H1 (cell line): ENCODE measurements around the gene PREX1. TPM values are rescaled to one million over a fixed set of nuclear protein-coding genes. Genes with fewer than 3 reads are reported as not detected.

Experiments
- CTCF ChIA-PET: fragments of 300-600 bp; sonication (Branson Sonifier 250); formaldehyde crosslinking; loops from one replicate; lab custom pipeline; 2021; ENCODE audit not compliant: partially characterized antibody; lab: Charles Lee
- POLR2A ChIA-PET: fragments of 300-600 bp; sonication (Branson Sonifier 250); formaldehyde crosslinking; loops from one replicate; lab custom pipeline; 2021; ENCODE audit warnings: inconsistent platforms; ENCODE audit not compliant: partially characterized antibody; lab: Charles Lee
- DNase-seq, 2 experiments: peaks; one replicate each; pipeline versions ENCODE4 v3.0.0 to v3.0.0-alpha.2; 2010 to 2022; ENCODE audit warnings: low spot score in 2 of 2, low read depth in 1 of 2, mixed read lengths in 1 of 2
- FAIRE-seq: peaks from 2 replicates; lab custom pipeline; 2011; peaks lifted over from hg19 to GRCh38; lab: Jason Lieb, UNC
- H2AFZ ChIP-seq: 2 replicates; pipeline ENCODE4 v1.8.1; 2012; ENCODE audit warnings: low read length, inconsistent platforms
- H2AK5ac ChIP-seq: 2 replicates; pipeline ENCODE4 v1.6.1; 2013; ENCODE audit warnings: low read depth, low read length
- H2BK120ac ChIP-seq: replicated peaks from 2 replicates; pipeline ENCODE3; 2013; ENCODE audit warnings: low read depth, low read length, inconsistent platforms
- H2BK12ac ChIP-seq: 2 replicates; pipeline ENCODE4 v1.6.1; 2013; ENCODE audit warnings: low read depth, low read length
- H2BK15ac ChIP-seq: 2 replicates; pipeline ENCODE4 v1.6.1; 2013; ENCODE audit warnings: low read length
- H2BK20ac ChIP-seq: 2 replicates; pipeline ENCODE4 v1.6.1; 2013; ENCODE audit warnings: low read length
- H2BK5ac ChIP-seq: 2 replicates; pipeline ENCODE4 v1.6.1; 2013; ENCODE audit warnings: low read depth, low read length
- H3K14ac ChIP-seq: 2 replicates; pipeline ENCODE4 v1.6.1; 2013; ENCODE audit warnings: inconsistent platforms; ENCODE audit not compliant: insufficient read length
- H3K18ac ChIP-seq: 2 replicates; pipeline ENCODE4 v1.6.1; 2013; ENCODE audit warnings: low read length; ENCODE audit errors: extremely low read depth
- H3K23ac ChIP-seq: 2 replicates; pipeline ENCODE4 v1.6.1; 2013; ENCODE audit warnings: inconsistent platforms; ENCODE audit not compliant: insufficient read length
- H3K23me2 ChIP-seq: 2 replicates; pipeline ENCODE4 v1.6.1; 2013; ENCODE audit warnings: low read depth, low read length
- H3K27ac ChIP-seq: 2 replicates; pipeline ENCODE4 v1.6.1; 2011; ENCODE audit warnings: low read depth, low read length, inconsistent platforms
- H3K27me3 ChIP-seq, 4 experiments: replicated peaks in 1 of 4; 1 replicate in 1 of 4; 2 replicates in 3 of 4; pipeline versions ENCODE4 v1.6.1 to v1.8.1; 2011 to 2013; ENCODE audit warnings: low read length in 3 of 4, mild to moderate bottlenecking in 3 of 4, inconsistent platforms in 2 of 4, mixed read lengths in 2 of 4, moderate library complexity in 1 of 4; ENCODE audit not compliant: control insufficient read depth in 3 of 4, insufficient read depth in 3 of 4; ENCODE audit errors: extremely low read depth in 1 of 4
- H3K36me3 ChIP-seq, 4 experiments: 2 replicates each; pipeline versions ENCODE4 v1.6.1 to v1.8.1; 2011 to 2013; ENCODE audit warnings: mild to moderate bottlenecking in 4 of 4, low read length in 3 of 4, moderate library complexity in 2 of 4, control low read depth in 1 of 4, inconsistent platforms in 1 of 4; ENCODE audit not compliant: insufficient read depth in 4 of 4, control insufficient read depth in 2 of 4
- H3K4ac ChIP-seq: replicated peaks from 2 replicates; pipeline ENCODE3; 2013; ENCODE audit warnings: low read length, low read depth, mixed read lengths, inconsistent platforms; ENCODE audit not compliant: insufficient read length
- H3K4me1 ChIP-seq, 4 experiments: replicated peaks in 1 of 4; 1 replicate in 1 of 4; 2 replicates in 3 of 4; pipeline versions ENCODE4 v1.6.1 to v1.8.1; 2011 to 2013; ENCODE audit warnings: low read length in 3 of 4, inconsistent platforms in 2 of 4, mixed read lengths in 1 of 4; ENCODE audit not compliant: insufficient read depth in 4 of 4, control insufficient read depth in 3 of 4
- H3K4me2 ChIP-seq, 2 experiments: 2 replicates each; pipeline versions ENCODE4 v1.6.1 to v1.8.1; 2011 to 2013; ENCODE audit warnings: low read depth in 2 of 2, low read length in 2 of 2, control low read depth in 1 of 2, inconsistent platforms in 1 of 2, mild to moderate bottlenecking in 1 of 2; ENCODE audit not compliant: insufficient read depth in 1 of 2
- H3K4me3 ChIP-seq, 4 experiments: fragments of 200-600, 300-600 bp in 1 of 4; sonication (generic), shearing (Covaris generic), sonication (Bioruptor Twin) in 1 of 4; 2 replicates each; pipeline versions ENCODE4 v1.5.1 to v1.8.1; 2011 to 2016; ENCODE audit warnings: low read length in 4 of 4, low read depth in 3 of 4, control low read depth in 2 of 4, inconsistent platforms in 2 of 4, mild to moderate bottlenecking in 2 of 4, mixed read lengths in 1 of 4, moderate library complexity in 1 of 4; ENCODE audit not compliant: insufficient read depth in 2 of 4; ENCODE audit errors: extremely low read depth in 1 of 4
- H3K56ac ChIP-seq: replicated peaks from 2 replicates; pipeline ENCODE3; 2013; ENCODE audit warnings: low read depth, mild to moderate bottlenecking, mixed read lengths, low read length, inconsistent platforms; ENCODE audit not compliant: insufficient read length
- H3K79me1 ChIP-seq: 2 replicates; pipeline ENCODE4 v1.6.1; 2013; ENCODE audit warnings: low read depth, low read length, control low read depth
- H3K79me2 ChIP-seq, 2 experiments: 2 replicates each; pipeline versions ENCODE4 v1.6.1 to v1.8.1; 2012 to 2013; ENCODE audit warnings: low read length in 2 of 2, mild to moderate bottlenecking in 2 of 2, inconsistent platforms in 1 of 2; ENCODE audit not compliant: insufficient read depth in 2 of 2, control insufficient read depth in 1 of 2
- H3K9ac ChIP-seq, 4 experiments: replicated peaks in 1 of 4; 1 replicate in 1 of 4; 2 replicates in 3 of 4; pipeline versions ENCODE4 v1.6.1 to v1.8.1; 2011 to 2013; ENCODE audit warnings: low read depth in 3 of 4, low read length in 3 of 4, control low read depth in 2 of 4, mild to moderate bottlenecking in 2 of 4, moderate library complexity in 2 of 4, inconsistent platforms in 1 of 4; ENCODE audit errors: extremely low read depth in 1 of 4
- H3K9me3 ChIP-seq, 2 experiments: 2 replicates each; pipeline versions ENCODE4 v1.6.1 to v1.8.1; 2012 to 2013; ENCODE audit warnings: mild to moderate bottlenecking in 2 of 2, moderate library complexity in 2 of 2, control low read depth in 1 of 2, inconsistent platforms in 1 of 2, low read depth in 1 of 2, low read length in 1 of 2, mixed read lengths in 1 of 2; ENCODE audit not compliant: insufficient read depth in 2 of 2
- H4K20me1 ChIP-seq, 2 experiments: replicated peaks in 1 of 2; 2 replicates each; pipeline versions ENCODE3 to v1.8.1; 2011 to 2013; ENCODE audit warnings: inconsistent platforms in 2 of 2, low read length in 2 of 2, mild to moderate bottlenecking in 1 of 2; ENCODE audit not compliant: insufficient read depth in 2 of 2, control insufficient read depth in 1 of 2
- H4K5ac ChIP-seq: 2 replicates; pipeline ENCODE4 v1.6.1; 2013; ENCODE audit warnings: low read length, low read depth, mixed read lengths, inconsistent platforms; ENCODE audit not compliant: insufficient read length
- H4K8ac ChIP-seq: 2 replicates; pipeline ENCODE4 v1.8.0; 2013; ENCODE audit warnings: mild to moderate bottlenecking, moderate library complexity, low read length, inconsistent platforms; ENCODE audit not compliant: insufficient read depth; ENCODE audit errors: extremely low read depth
- H4K91ac ChIP-seq: replicated peaks from 2 replicates; pipeline ENCODE3; 2013; ENCODE audit warnings: low read length, mixed read lengths, inconsistent platforms; ENCODE audit not compliant: insufficient read length
- ATF2 ChIP-seq: IDR thresholded peaks from 2 replicates; pipeline ENCODE4 v1.6.1; 2012; ENCODE audit warnings: low read length, inconsistent platforms
- BRCA1 ChIP-seq: IDR thresholded peaks from 2 replicates; pipeline ENCODE4 v1.6.1; 2012; ENCODE audit warnings: low read depth, low read length, improper control_type of control experiment
- CHD2 ChIP-seq: IDR thresholded peaks from 2 replicates; pipeline ENCODE4 v1.6.1; 2012; ENCODE audit warnings: low read length, improper control_type of control experiment
- CREB1 ChIP-seq: IDR thresholded peaks from 2 replicates; pipeline ENCODE4 v1.6.1; 2012; ENCODE audit warnings: inconsistent platforms
- GABPA ChIP-seq: IDR thresholded peaks from 2 replicates; pipeline ENCODE4 v1.6.1; 2011; ENCODE audit warnings: mild to moderate bottlenecking, low read length, moderate library complexity, borderline replicate concordance; ENCODE audit not compliant: insufficient read depth
- JUND ChIP-seq: IDR thresholded peaks from 2 replicates; pipeline ENCODE4 v1.6.1; 2011; ENCODE audit warnings: mild to moderate bottlenecking, improper control_type of control experiment, low read length
- MAFK ChIP-seq: IDR thresholded peaks from 2 replicates; pipeline ENCODE4 v1.6.1; 2012; ENCODE audit warnings: low read depth, mild to moderate bottlenecking, improper control_type of control experiment, low read length
- POLR2AphosphoS5 ChIP-seq: IDR thresholded peaks from 2 replicates; pipeline ENCODE4 v1.6.1; 2011; ENCODE audit warnings: low read depth, low read length
- RBBP5 ChIP-seq: IDR thresholded peaks from 2 replicates; pipeline ENCODE4 v1.7.1; 2012; ENCODE audit warnings: low read depth, mild to moderate bottlenecking, inconsistent platforms, low read length, moderate library complexity, borderline replicate concordance
- RXRA ChIP-seq: IDR thresholded peaks from 2 replicates; pipeline ENCODE4 v1.6.1; 2011; ENCODE audit warnings: low read depth, mild to moderate bottlenecking, low read length, moderate library complexity; ENCODE audit not compliant: insufficient read depth
- SIRT6 ChIP-seq: IDR thresholded peaks from one replicate; pipeline ENCODE4 v1.7.1; 2012; ENCODE audit warnings: low read length, inconsistent platforms
- SIX5 ChIP-seq: IDR thresholded peaks from 2 replicates; pipeline ENCODE4 v1.6.1; 2011; ENCODE audit warnings: mild to moderate bottlenecking, low read depth, low read length
- SRF ChIP-seq: IDR thresholded peaks from 2 replicates; pipeline ENCODE4 v1.6.1; 2011; ENCODE audit warnings: mild to moderate bottlenecking, low read depth, low read length, moderate library complexity
- TAF1 ChIP-seq: IDR thresholded peaks from 2 replicates; pipeline ENCODE4 v1.6.1; 2011; ENCODE audit warnings: mild to moderate bottlenecking, low read depth, low read length
- WGBS, 2 experiments: shearing (Covaris generic) in 1 of 2; methylation state at CpG; one replicate each; pipeline versions ENCODE4 v1.1.6 to v1.1.7; 2013 to 2015; ENCODE audit warnings: low lambda C conversion rate in 2 of 2, mixed read lengths in 2 of 2, inconsistent platforms in 1 of 2, low coverage in 1 of 2, missing lambda C conversion rate in 1 of 2; ENCODE audit not compliant: insufficient replicate concordance in 2 of 2, insufficient coverage in 1 of 2, insufficient read length in 1 of 2; ENCODE audit errors: extremely low coverage in 1 of 2, missing lambda C conversion rate in 1 of 2; 5-methylcytosine and 5-hydroxymethylcytosine counted together
- polyA plus RNA-seq, 7 experiments: library from polyadenylated mRNA; depleted of rRNA in 3 of 7; stranded (reverse) in 5 of 7; unstranded in 2 of 7; fragments of >200 nt in 5 of 7; fragments of 200-250 nt in 2 of 7; gene quantifications; 1 replicate in 5 of 7; 2 replicates in 1 of 7; 4 replicates in 1 of 7; pipeline versions ENCODE4 v1.2.1 to v1.2.3, GENCODE V29; 2011 to 2013; ENCODE audit warnings: missing spikeins in 2 of 7, mixed read lengths in 2 of 7
- total RNA-seq: library from RNA; stranded (reverse); fragmentation: NEBNext Ultra II Directional; extraction: Animal tissue kit (Norgen Biotek cat#: 25700); gene quantifications from 2 replicates; pipeline ENCODE4 v1.2.1, GENCODE V29; 2021

PREX1 gene
- total and polyA plus RNA-seq, 2 of the 8 experiments (the other 6 are each of a cell fraction or from before 2014, with no cell fraction given) = 10.7 to 12.8 TPM

DNA sequence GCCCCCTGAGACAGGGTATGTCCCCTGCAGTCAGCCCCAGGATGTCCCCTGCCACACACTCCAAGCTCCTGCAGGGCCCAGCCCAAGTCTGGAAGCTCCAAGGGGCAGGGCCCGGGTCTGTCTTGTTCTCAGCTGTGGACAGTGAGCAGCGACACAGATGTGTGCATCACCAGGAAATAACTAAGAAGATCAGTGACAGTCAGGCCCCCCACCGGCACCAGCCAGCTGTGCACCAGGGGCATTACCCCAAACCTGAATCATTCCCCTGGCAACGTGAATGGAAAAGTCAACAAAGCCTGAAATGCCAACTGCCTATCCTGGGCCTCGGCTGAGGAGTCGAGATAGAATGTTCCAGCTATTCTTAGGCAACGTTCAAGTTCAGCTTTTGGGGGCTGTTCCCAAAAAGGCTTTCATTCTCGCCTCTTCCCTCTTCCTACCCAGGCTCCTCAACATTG lies 105.0 kb downstream of the PREX1 start:
- H4K91ac ChIP-seq = no peak overlapping the region
- no peaks in the 10 kb centered on the region for H3K79me2 ChIP-seq
- H3K14ac ChIP-seq = no peak overlapping the region
- no peaks in the 10 kb centered on the region; the same call in 1 of the 2 replicates for H3K79me1 ChIP-seq
- DNase-seq (no peak), FAIRE-seq (no peak)
- H2BK120ac ChIP-seq = no peak overlapping the region
- H2BK20ac ChIP-seq = no peak overlapping the region
- peaks cover 0 to 9% (median 3%) of the 10 kb centered on the region in 4 experiments; a peak in 4 of 7 replicates for H3K4me1 ChIP-seq
- H3K36me3 ChIP-seq = no peaks in the 10 kb centered on the region; a peak in 2 of 8 replicates
- H3K9ac ChIP-seq = no peak overlapping the region
- H4K8ac ChIP-seq = no peak overlapping the region
- H2BK12ac ChIP-seq = no peak overlapping the region
- no peak overlapping the region for H3K27ac ChIP-seq
- CTCF ChIA-PET = interaction anchor here (0.6 to 1.8 kb wide), 3 partner anchors 65 to 1321 kb away, joined by 3 to 6 read pairs (median 4); no protein-coding TSS in a partner anchor
- no peaks in the 10 kb centered on the region for H4K20me1 ChIP-seq
- H2BK15ac ChIP-seq = no peak overlapping the region
- H3K56ac ChIP-seq = no peak overlapping the region
- H3K4me3 ChIP-seq = no peak overlapping the region
- POLR2A ChIA-PET = interaction anchor here (0.6 to 1.2 kb wide), 4 partner anchors 13 to 105 kb away, joined by 3 to 4 read pairs (median 3); partner anchors contain the start of gene PREX1
- no peak overlapping the region for H4K5ac ChIP-seq
- no peaks in the 10 kb centered on the region for H3K9me3 ChIP-seq
- 90% methylated on average over 8 of the region's 8 CpGs; no CpG with 5 or more reads in 1 of the 2 experiments for WGBS, 2 experiments
- no peak overlapping the region for H3K4me2 ChIP-seq
- H3K18ac ChIP-seq = no peak overlapping the region
- H3K27me3 ChIP-seq = no peaks in the 10 kb centered on the region; a peak in 1 of 7 replicates
- no peaks in the 10 kb centered on the region for H3K23me2 ChIP-seq
- no peak overlapping the region for H2BK5ac ChIP-seq
- no peak overlapping the region for H2AFZ ChIP-seq
- H3K4ac ChIP-seq = no peak overlapping the region
- H2AK5ac ChIP-seq = no peak overlapping the region
- no peak overlapping the region for H3K23ac ChIP-seq
- TF ChIP-seq JUND = no peak
- TF ChIP-seq POLR2AphosphoS5 = no peak
- TF ChIP-seq BRCA1 = no peak
- no peak for TF ChIP-seq SRF
- no peak for TF ChIP-seq GABPA
- no peak for TF ChIP-seq RBBP5
- TF ChIP-seq SIX5 = no peak
- TF ChIP-seq CHD2 = no peak
- no peak for TF ChIP-seq SIRT6
- no peak for TF ChIP-seq RXRA
- TF ChIP-seq MAFK = no peak
- TF ChIP-seq TAF1 = no peak
- no peak for TF ChIP-seq ATF2
- TF ChIP-seq CREB1 = no peak
